ENCODE data around the gene SMAP2. TPM values are rescaled to one million over a fixed set of nuclear protein-coding genes. Genes with fewer than 3 reads are reported as not detected.
A peak's percentile ranks its signal among the peaks of the same experiment; 100 is the strongest.

SMAP2 gene
- total RNA-seq, 4 donors from 2014 or later, result 20.7 to 39.3 (median 29.2) TPM

GRCh38 chr1:40344597-40344996, 28.9 kb upstream of the SMAP2 start:
- no peak overlapping the region for H3K27ac ChIP-seq (replicated peaks in 1 of 4)
- H3K36me3 ChIP-seq, result no peaks in the 10 kb centered on the region
- no peak for DNase-seq (ENCODE audit: extremely low spot score)
- no peaks in the 10 kb centered on the region for H3K4me1 ChIP-seq
- no peaks in the 10 kb centered on the region for H3K9me3 ChIP-seq
- TF ChIP-seq POLR2A (IDR thresholded peaks at IDR 0.05; ENCODE audit: low read depth), result no peak
- TF ChIP-seq POLR2AphosphoS5 (IDR thresholded peaks at IDR 0.05), result peak; percentile 12 to 49
- TF ChIP-seq EP300 (IDR thresholded peaks at IDR 0.05), result no peak
- TF ChIP-seq CTCF (IDR thresholded peaks at IDR 0.05), result no peak
- no peak overlapping the region for H3K4me3 ChIP-seq
- intact Hi-C loops (cut with DNase I), result loop anchor here (5.0 kb wide), 1 partner anchor 58 kb away; no protein-coding TSS in a partner anchor
- H3K27me3 ChIP-seq, result no peaks in the 10 kb centered on the region
- 13% methylated on average over 6 of the region's 6 CpGs for WGBS

- Histone ChIP-seq H3K9me3 (no peaks in the 10 kb centered on the region), H3K27ac (replicated peaks in 1 of 4) (no peak overlapping the region), H3K27me3 (no peaks in the 10 kb centered on the region), H3K4me1 (no peaks in the 10 kb centered on the region), H3K36me3 (no peaks in the 10 kb centered on the region), H3K4me3 (no peak overlapping the region)
- intact Hi-C loops (cut with DNase I), result no loop called here
- WGBS, result 80% methylated on average over 2 of the region's 2 CpGs
- DNase-seq (ENCODE audit: extremely low spot score), result no peak
- no peak for TF ChIP-seq CTCF (IDR thresholded peaks at IDR 0.05)
- TF ChIP-seq POLR2AphosphoS5 (IDR thresholded peaks at IDR 0.05), result no peak
- TF ChIP-seq POLR2A (IDR thresholded peaks at IDR 0.05; ENCODE audit: low read depth), result no peak
These were observed 23.1 kb upstream of the SMAP2 start for GRCh38 chr1:40350391-40350790.

- TF ChIP-seq POLR2A (IDR thresholded peaks at IDR 0.05; ENCODE audit: low read depth) (no peak), POLR2AphosphoS5 (IDR thresholded peaks at IDR 0.05) (no peak), CTCF (IDR thresholded peaks at IDR 0.05) (no peak), EP300 (IDR thresholded peaks at IDR 0.05) (no peak)
- no peaks in the 10 kb centered on the region for H3K36me3 ChIP-seq
- H3K4me3 ChIP-seq, result no peak overlapping the region
- no peaks in the 10 kb centered on the region for H3K27me3 ChIP-seq
- no peak overlapping the region for H3K27ac ChIP-seq (replicated peaks in 1 of 4)
- DNase-seq (ENCODE audit: extremely low spot score), result no peak
- no peaks in the 10 kb centered on the region for H3K9me3 ChIP-seq
- H3K4me1 ChIP-seq, result no peaks in the 10 kb centered on the region
- intact Hi-C loops (cut with DNase I), result no loop called here
- 90% methylated on average over 2 of the region's 2 CpGs for WGBS
These were observed 22.4 kb upstream of the SMAP2 start for GRCh38 chr1:40351124-40351523.

- intact Hi-C loops (cut with DNase I), result no loop called here
- Histone ChIP-seq H3K4me1 (no peaks in the 10 kb centered on the region), H3K27me3 (no peaks in the 10 kb centered on the region), H3K4me3 (no peak overlapping the region), H3K9me3 (peaks cover 0 to under 1% (median 0%) of the 10 kb centered on the region in 4 donors), H3K36me3 (no peaks in the 10 kb centered on the region), H3K27ac (replicated peaks in 1 of 4) (no peak overlapping the region)
- TF ChIP-seq EP300 (IDR thresholded peaks at IDR 0.05) (no peak), CTCF (IDR thresholded peaks at IDR 0.05) (no peak), POLR2AphosphoS5 (IDR thresholded peaks at IDR 0.05) (no peak), POLR2A (IDR thresholded peaks at IDR 0.05; ENCODE audit: low read depth) (no peak)
- no peak for DNase-seq (ENCODE audit: extremely low spot score)
- 88% methylated on average over 3 of the region's 3 CpGs for WGBS
These were observed 21.4 kb upstream of the SMAP2 start for GRCh38 chr1:40352126-40352525.

GRCh38 chr1:40353082-40353481, 20.4 kb upstream of the SMAP2 start:
- Histone ChIP-seq H3K36me3 (no peaks in the 10 kb centered on the region), H3K27ac (replicated peaks in 1 of 4) (peak overlapping the region in 1 of 4 donors; percentile 40), H3K4me1 (no peaks in the 10 kb centered on the region), H3K9me3 (peaks cover 0 to 9% (median 6%) of the 10 kb centered on the region in 4 donors), H3K4me3 (no peak overlapping the region), H3K27me3 (no peaks in the 10 kb centered on the region)
- DNase-seq (ENCODE audit: extremely low spot score), result no peak
- TF ChIP-seq POLR2A (IDR thresholded peaks at IDR 0.05; ENCODE audit: low read depth) (no peak), POLR2AphosphoS5 (IDR thresholded peaks at IDR 0.05) (no peak), CTCF (IDR thresholded peaks at IDR 0.05) (no peak), EP300 (IDR thresholded peaks at IDR 0.05) (no peak)
- intact Hi-C loops (cut with DNase I), result no loop called here
- 94% methylated on average over 3 of the region's 3 CpGs for WGBS
